Sigmoid colon (tissue), 7 donors: ENCODE data around the gene ATP6V1E1. TPM values are rescaled to one million over a fixed set of nuclear protein-coding genes. Genes with fewer than 3 reads are reported as not detected.
A peak's percentile ranks its signal among the peaks of the same experiment; 100 is the strongest.

Experiments used
- DNase-seq: peaks from one replicate; pipeline ENCODE4 v3.0.0-alpha.2; 2019
- H3K27ac ChIP-seq, 4 donors: fragments of 200-600 bp; sonication (generic); one replicate each; pipeline ENCODE4 v1.5.1; 2016 to 2019; ENCODE audit warnings: mild to moderate bottlenecking in 1 of 4
- H3K27me3 ChIP-seq, 3 donors: fragments of 200-600 bp; sonication (generic); one replicate each; pipeline ENCODE4 v1.5.1; 2019; ENCODE audit warnings: mild to moderate bottlenecking in 1 of 3
- H3K36me3 ChIP-seq, 4 donors: fragments of 200-600 bp; sonication (generic); one replicate each; pipeline ENCODE4 v1.5.1; 2016 to 2019
- H3K4me1 ChIP-seq, 4 donors: fragments of 200-600 bp; sonication (generic); one replicate each; pipeline ENCODE4 v1.5.1; 2017 to 2019
- H3K4me3 ChIP-seq, 4 donors: fragments of 200-600 bp; sonication (generic); one replicate each; pipeline ENCODE4 v1.5.1; 2017 to 2019; ENCODE audit warnings: mild to moderate bottlenecking in 2 of 4, moderate library complexity in 1 of 4
- H3K9me3 ChIP-seq, 4 donors: fragments of 200-600 bp in 3 of 4; sonication (generic) in 3 of 4; one replicate each; pipeline versions ENCODE4 v1.5.1 to v1.6.1; 2013 to 2019
- CTCF ChIP-seq, 4 experiments: fragments of 450-650 bp in 3 of 4; fragments of 200-600 bp in 1 of 4; IDR thresholded peaks; one replicate each; pipeline ENCODE4 v1.5.1; 2016 to 2019; ENCODE audit warnings: antibody characterized with exemption in 4 of 4, mild to moderate bottlenecking in 3 of 4, moderate library complexity in 2 of 4
- EP300 ChIP-seq, 4 donors: sonication (generic); formaldehyde crosslinking; IDR thresholded peaks; one replicate each; pipeline ENCODE4 v1.6.1; 2017; ENCODE audit warnings: antibody characterized with exemption in 4 of 4
- POLR2A ChIP-seq, 2 donors: fragments of 450-650 bp; IDR thresholded peaks; one replicate each; pipeline ENCODE4 v1.6.1; 2016; ENCODE audit warnings: antibody characterized with exemption in 2 of 2, mild to moderate bottlenecking in 2 of 2, moderate library complexity in 2 of 2
- POLR2AphosphoS5 ChIP-seq, 4 donors: sonication (generic); formaldehyde crosslinking; IDR thresholded peaks; one replicate each; pipeline ENCODE4 v1.6.1; 2017; ENCODE audit warnings: antibody characterized with exemption in 4 of 4
- WGBS, 2 donors: extraction: QIAGEN DNeasy Blood & Tissue Kit; methylation state at CpG; one replicate each; pipeline ENCODE4 v1.1.7; 2013; 5-methylcytosine and 5-hydroxymethylcytosine counted together
- intact Hi-C: fragments of 100-400 bp; cut with DNase I; formaldehyde crosslinking; loops from one replicate; pipeline ENCODE4 v1.15.1; 2023
- polyA plus RNA-seq, 3 donors: library from polyadenylated mRNA; stranded (reverse); fragments of 200-250 nt; gene quantifications; one replicate each; pipeline ENCODE4 v1.2.3, GENCODE V29; 2013
- total RNA-seq, 4 donors: library from RNA; depleted of rRNA; stranded (reverse); fragments of >200 nt; gene quantifications; one replicate each; pipeline ENCODE4 v1.1.0, GENCODE V29; 2016
- donor health status: healthy with polysubstance abuse.
- donor health status: Bipolar disorder and iron deficiency.
- donor health status: healthy.

Gene ATP6V1E1
- total and polyA plus RNA-seq, 7 donors: 119 to 218 (median 144) TPM

- Histone ChIP-seq H3K27me3 (no peaks in the 10 kb centered on the region), H3K9me3 (no peaks in the 10 kb centered on the region), H3K36me3 (peaks cover 28 to 79% (median 47%) of the 10 kb centered on the region in 4 donors), H3K4me1 (peaks cover 0 to 55% (median 36%) of the 10 kb centered on the region in 4 donors), H3K27ac (peak overlapping the region in 3 of 4 donors; percentile 64 to 70 (median 65)), H3K4me3 (no peak overlapping the region)
- WGBS, 2 donors: 97 to 98% methylated on average over 4 of the region's 4 CpGs
- DNase-seq: no peak
- TF ChIP-seq EP300 (IDR thresholded peaks at IDR 0.05): peak in 1 of 4 donors; percentile 20
- TF ChIP-seq POLR2AphosphoS5 (IDR thresholded peaks at IDR 0.05): peak in 2 of 4 donors; percentile 34 to 52
- TF ChIP-seq POLR2A (IDR thresholded peaks at IDR 0.05): no peak
- intact Hi-C loops: no loop called here
Measured at GRCh38 chr22:17598318-17598717, 30.2 kb downstream of the ATP6V1E1 start.

- peak overlapping the region; percentile 31 to 70 (median 64) for H3K27ac ChIP-seq
- no peak overlapping the region for H3K4me3 ChIP-seq
- no peaks in the 10 kb centered on the region for H3K9me3 ChIP-seq
- intact Hi-C loops: no loop called here
- no peaks in the 10 kb centered on the region for H3K27me3 ChIP-seq
- no peak for TF ChIP-seq EP300 (IDR thresholded peaks at IDR 0.05)
- TF ChIP-seq POLR2AphosphoS5 (IDR thresholded peaks at IDR 0.05): no peak
- TF ChIP-seq CTCF (IDR thresholded peaks at IDR 0.05): no peak
- no peak for TF ChIP-seq POLR2A (IDR thresholded peaks at IDR 0.05)
- 91 to 96% methylated on average over 2 of the region's 2 CpGs for WGBS, 2 donors
- H3K36me3 ChIP-seq: peaks cover 33 to 90% (median 56%) of the 10 kb centered on the region in 4 donors
- peaks cover 0 to 59% (median 38%) of the 10 kb centered on the region in 4 donors for H3K4me1 ChIP-seq
- no peak for DNase-seq
Measured at GRCh38 chr22:17597217-17597616, 31.3 kb downstream of the ATP6V1E1 start.

- peaks cover 43 to 100% (median 66%) of the 10 kb centered on the region in 4 donors for H3K36me3 ChIP-seq
- intact Hi-C loops: no loop called here
- no peak overlapping the region for H3K4me3 ChIP-seq
- peaks cover 0 to 52% (median 33%) of the 10 kb centered on the region in 4 donors for H3K4me1 ChIP-seq
- TF ChIP-seq POLR2A (IDR thresholded peaks at IDR 0.05) (no peak), POLR2AphosphoS5 (IDR thresholded peaks at IDR 0.05) (no peak), EP300 (IDR thresholded peaks at IDR 0.05) (no peak), CTCF (IDR thresholded peaks at IDR 0.05) (no peak)
- H3K9me3 ChIP-seq: no peaks in the 10 kb centered on the region
- WGBS, 2 donors: 96 to 98% methylated on average over 6 of the region's 6 CpGs
- DNase-seq: peak; percentile 38
- H3K27ac ChIP-seq: peak overlapping the region in 3 of 4 donors; percentile 29 to 70 (median 65)
- H3K27me3 ChIP-seq: no peaks in the 10 kb centered on the region
Measured at GRCh38 chr22:17596226-17596625, 32.3 kb downstream of the ATP6V1E1 start.

- peak overlapping the region in 1 of 4 donors; percentile 11 for H3K27ac ChIP-seq
- no peaks in the 10 kb centered on the region for H3K9me3 ChIP-seq
- WGBS, 2 donors: 91 to 93% methylated on average over 5 of the region's 5 CpGs
- peak; percentile 28 for DNase-seq
- no peak overlapping the region for H3K4me3 ChIP-seq
- TF ChIP-seq POLR2A (IDR thresholded peaks at IDR 0.05) (no peak), CTCF (IDR thresholded peaks at IDR 0.05) (no peak), EP300 (IDR thresholded peaks at IDR 0.05) (no peak)
- peaks cover 35 to 76% (median 57%) of the 10 kb centered on the region in 4 donors for H3K36me3 ChIP-seq
- intact Hi-C loops: no loop called here
- H3K27me3 ChIP-seq: no peaks in the 10 kb centered on the region
- peaks cover 0 to 16% (median 8%) of the 10 kb centered on the region in 4 donors for H3K4me1 ChIP-seq
Measured at GRCh38 chr22:17592201-17592600, 36.3 kb downstream of the ATP6V1E1 start.

GRCh38 chr22:17590586-17590985, 38.0 kb downstream of the ATP6V1E1 start:
- Histone ChIP-seq H3K4me3 (no peak overlapping the region), H3K4me1 (peaks cover 0 to 12% (median 4%) of the 10 kb centered on the region in 4 donors), H3K27me3 (no peaks in the 10 kb centered on the region), H3K9me3 (no peaks in the 10 kb centered on the region), H3K36me3 (peaks cover 34 to 60% (median 43%) of the 10 kb centered on the region in 4 donors), H3K27ac (peak overlapping the region in 1 of 4 donors; percentile 24)
- DNase-seq: no peak
- no peak for TF ChIP-seq EP300 (IDR thresholded peaks at IDR 0.05)
- TF ChIP-seq POLR2AphosphoS5 (IDR thresholded peaks at IDR 0.05): no peak
- no peak for TF ChIP-seq CTCF (IDR thresholded peaks at IDR 0.05)
- TF ChIP-seq POLR2A (IDR thresholded peaks at IDR 0.05): no peak
- 90 to 91% methylated on average over 5 of the region's 5 CpGs for WGBS, 2 donors
- intact Hi-C loops: no loop called here
